GM21717 (cell line): ENCODE results near the gene MT1G.
"Not testable (repeated sequence)": the region's sequence is repeated elsewhere in the genome, so short reads cannot be mapped to it uniquely, and the experiment has no call there.

ENCODE experiments used
- ATAC-seq: cut with Tn5 transposase; IDR thresholded peaks from one replicate; pipeline ENCODE4 v1.9.1; 2021; ENCODE audit warnings: mild to moderate bottlenecking, moderate library complexity; ENCODE audit not compliant: unreplicated experiment

Gene MT1G

DNA sequence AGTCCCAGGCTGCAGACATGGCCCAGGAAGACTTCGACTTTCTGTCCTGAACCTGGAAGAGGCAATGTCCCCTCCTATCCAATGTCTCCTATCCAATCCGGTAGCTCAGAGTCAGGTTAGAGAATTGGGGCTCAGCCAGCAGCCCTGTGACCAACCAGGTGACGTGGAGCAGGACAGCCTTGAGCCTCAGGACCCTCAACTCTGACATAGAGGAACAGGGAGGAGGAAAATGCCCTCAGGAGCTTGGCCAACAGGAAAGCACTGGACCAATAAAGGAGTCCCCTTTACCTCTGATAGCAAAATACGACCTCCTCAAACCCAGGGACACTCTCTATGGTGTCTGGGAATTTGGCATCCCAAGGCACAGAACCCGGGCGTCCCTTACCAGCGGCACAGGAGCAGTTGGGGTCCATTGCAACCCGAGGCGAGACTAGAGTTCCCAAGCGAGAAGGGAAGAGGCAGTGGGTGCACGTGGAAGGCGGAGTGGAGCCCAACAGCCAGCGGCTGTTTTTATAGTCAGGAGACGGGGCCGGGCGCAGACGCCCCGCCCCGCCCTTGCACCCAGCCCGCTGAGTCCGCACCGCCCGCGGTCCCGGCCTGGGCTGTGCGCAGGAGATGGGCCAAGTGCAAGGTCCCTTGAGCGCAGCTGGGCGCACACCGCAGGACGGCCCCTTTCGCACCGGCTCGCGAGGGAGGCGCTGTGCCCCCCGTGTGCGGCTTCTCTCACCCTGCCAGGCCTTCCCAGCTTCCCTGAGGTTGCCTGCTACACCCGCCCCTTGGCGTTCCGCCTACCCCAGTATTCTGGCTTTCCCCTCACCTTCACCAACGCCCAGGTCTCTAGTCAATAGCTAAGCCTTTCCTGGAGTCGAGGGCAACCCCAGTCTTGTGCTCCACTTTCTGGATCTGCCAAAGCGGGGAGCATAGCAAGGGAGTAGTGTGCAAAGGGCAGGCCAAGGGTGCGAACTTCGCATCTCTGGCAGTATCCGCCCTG is at the start of gene MT1G:
Gene MT1G, minus strand, starts transcription at position 485 of the 991 bp plus-strand sequence. Its CDS starts 72 bp downstream, at position 413.
- ATAC-seq: no peak

- ATAC-seq: not testable (repeated sequence)
Measured at GRCh38 chr16:56717532-56717931, 49.7 kb upstream of the MT1G start.

DNA sequence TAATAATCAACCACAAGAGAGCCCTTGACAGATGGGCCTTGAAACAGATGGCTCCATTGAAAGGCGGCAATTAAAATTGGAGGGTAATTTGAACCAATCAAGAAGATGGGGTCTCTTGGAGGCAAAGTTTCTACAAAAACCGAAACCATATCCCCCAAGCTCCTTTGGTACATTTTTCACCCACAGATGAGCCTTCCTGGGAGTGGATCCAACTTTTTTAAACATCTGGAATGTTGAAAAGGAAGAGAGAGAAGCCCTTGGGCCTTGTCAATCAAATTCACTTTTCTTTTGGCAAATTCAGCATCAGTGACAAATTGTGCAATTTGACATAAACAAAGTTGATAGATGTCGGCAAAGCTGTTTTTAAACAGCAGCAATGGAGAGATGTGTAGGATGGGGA is 48.9 kb upstream of the MT1G start:
- ATAC-seq: no peak

- ATAC-seq: no peak
Measured at GRCh38 chr16:56715126-56715525, 47.3 kb upstream of the MT1G start.

- no peak for ATAC-seq
Measured at GRCh38 chr16:56713794-56714193, 45.9 kb upstream of the MT1G start.

GRCh38 chr16:56711862-56712261 is 44.0 kb upstream of the MT1G start:
- ATAC-seq: no peak

DNA sequence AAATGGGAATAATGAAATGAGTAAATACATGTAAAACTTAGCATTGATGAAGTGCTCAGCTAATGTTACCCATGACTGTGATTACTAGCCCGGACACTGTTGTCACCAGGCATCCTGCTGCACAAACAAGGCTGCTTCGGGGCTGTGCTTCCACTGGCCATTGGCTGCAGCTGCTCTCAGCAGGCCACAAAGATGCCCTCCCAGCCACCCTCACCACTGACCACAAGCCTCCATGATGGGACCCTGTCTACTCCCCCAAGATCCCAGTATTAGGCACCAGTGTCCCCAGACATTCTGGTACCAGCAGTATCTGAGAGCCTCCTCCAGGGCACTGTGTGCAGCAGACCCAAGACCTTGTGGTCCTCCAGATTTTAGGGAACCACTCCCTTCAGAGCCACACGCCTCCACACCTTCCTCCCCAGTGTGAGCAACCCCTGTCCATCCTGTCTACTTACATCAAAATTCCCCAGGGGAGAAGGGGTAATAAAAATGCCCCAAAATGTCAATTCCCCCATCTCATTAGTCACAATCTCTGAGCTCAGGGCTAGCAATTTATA is 42.4 kb upstream of the MT1G start:
- ATAC-seq: no peak

DNA sequence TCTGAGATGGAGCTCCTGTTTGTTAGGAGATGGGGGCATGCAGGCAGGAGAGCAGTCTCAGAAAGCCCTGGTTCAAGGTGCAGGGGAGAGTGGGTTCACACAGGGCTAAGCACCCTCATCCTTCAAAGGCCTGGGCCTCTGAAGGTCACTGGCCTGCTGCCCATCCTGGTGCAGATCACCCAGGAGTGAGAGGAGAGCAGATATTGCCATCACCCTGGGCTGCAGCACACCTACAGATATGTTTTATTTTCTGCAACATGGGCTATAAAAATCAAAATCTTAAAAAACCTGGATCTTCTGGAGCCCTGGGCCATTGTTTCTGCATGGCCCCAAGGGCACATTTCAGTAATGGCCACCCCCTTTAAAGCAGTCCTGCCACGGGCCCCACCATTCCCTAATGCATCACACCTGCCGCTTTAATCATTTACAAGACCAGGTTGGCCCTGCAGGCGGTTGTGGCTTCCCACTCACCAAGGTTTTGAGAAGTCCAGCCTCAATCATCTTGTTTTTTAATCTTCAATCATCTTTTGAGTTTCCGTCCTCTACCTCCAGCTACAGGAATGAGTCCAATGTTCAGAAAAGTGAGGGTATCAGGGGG is 41.7 kb upstream of the MT1G start:
- no peak for ATAC-seq

DNA sequence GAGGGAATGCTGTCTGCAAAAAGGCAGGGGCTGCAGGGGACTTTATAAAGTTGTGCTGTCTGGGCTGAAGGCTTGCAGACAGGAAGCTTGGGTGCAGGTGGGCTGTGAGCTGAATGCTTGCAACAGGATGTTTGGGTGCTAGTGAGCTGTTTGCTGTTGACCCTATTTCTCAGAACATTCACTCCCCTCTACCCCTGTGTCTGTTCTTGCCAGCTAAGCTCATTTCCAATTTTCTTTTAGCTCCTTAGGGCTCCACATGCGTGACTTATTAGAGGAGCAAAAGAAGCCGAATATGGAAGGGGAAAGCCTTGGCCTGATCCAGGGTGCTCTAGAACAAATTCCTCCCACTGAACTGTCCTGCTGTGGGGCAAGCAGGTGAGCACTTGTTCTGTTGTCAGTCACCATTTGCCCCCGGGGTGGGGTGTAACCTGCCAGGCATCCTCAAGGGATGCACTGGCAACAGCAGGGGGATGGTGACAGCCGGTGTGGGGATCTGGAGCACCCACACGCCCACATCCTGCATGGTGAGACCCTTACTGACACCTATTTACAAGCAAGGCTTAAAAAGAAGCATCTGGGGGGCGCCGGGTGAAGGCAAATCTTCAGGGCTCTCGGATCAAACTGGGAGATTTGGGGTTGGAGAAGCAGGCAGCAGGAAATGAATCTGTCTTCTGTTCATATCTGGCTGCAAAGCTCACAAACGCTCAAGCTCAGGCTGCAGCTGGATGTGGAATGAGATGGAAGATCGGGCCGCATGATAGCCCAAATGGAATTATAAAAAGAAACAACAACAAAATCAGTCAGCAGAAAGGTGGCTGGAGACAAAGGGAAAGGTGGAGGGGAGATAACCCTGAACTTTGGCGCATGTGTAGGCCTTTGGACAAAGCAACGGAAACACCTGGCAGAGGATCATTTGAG is 40.9 kb upstream of the MT1G start:
- no peak for ATAC-seq

GRCh38 chr16:56702836-56703235 is 35.0 kb upstream of the MT1G start:
- no peak for ATAC-seq

DNA sequence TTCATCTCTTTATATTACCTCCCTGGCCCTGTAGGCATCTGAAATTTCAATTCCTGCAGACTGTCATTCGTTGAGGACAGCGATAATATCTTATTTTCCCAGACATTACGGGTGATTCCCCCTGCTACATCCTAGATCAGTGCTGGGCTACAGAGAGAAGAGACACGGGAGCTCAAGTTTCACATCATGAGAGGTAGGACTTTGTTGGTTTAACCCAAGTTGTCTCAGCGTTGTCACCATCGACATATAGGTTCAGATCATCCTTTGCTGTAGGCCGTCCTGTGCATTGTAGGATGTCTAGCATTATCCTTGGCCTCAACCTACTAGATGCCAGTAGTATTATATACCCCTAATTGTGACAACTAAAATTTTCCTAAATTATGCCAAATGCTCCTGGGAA is 33.7 kb upstream of the MT1G start:
- no peak for ATAC-seq

DNA sequence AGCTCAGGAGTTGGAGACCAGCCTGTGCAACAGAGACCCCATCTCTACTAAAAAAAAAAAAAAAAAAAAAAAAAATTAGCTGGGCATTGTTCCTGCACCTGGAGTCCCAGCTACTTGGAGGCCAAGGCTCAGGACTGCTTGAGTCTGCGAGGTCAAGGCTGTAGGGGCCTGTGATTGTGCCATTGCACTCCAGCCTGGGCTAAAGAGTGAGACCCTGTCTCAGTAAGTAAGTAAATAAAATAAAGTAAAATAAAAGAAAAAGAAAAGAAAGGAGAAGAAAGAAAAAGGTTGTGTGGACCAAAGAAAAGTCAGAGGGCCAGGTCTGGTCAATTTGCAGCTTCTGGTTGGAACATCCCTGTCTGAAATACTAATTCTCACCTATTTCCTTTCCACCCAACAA is 32.8 kb upstream of the MT1G start:
- no peak for ATAC-seq

- no peak for ATAC-seq
Measured at GRCh38 chr16:56700195-56700594, 32.3 kb upstream of the MT1G start.

GRCh38 chr16:56697456-56698155 is 29.7 kb upstream of the MT1G start:
- no peak for ATAC-seq

DNA sequence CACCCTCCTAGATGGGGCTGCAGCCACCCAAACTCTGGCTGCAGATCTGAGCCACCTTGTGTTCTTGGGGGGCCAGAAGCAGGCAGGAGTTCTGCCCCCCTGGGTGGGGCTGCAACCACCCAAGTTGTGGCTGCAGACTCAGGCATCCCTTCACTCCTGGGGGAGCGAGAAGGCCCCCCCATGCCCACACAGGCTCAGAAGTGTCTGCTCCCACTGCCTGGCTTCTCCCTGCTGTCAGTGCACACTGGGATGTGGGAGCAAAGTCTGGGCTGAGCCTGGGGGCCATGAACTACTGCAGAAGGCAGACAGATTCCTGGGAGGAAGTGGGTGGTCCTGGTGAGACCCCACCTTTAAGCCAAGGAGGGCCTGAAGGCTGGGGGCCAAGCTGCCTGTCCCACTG is 27.4 kb upstream of the MT1G start:
- ATAC-seq: no peak

GRCh38 chr16:56691885-56692284 is 24.0 kb upstream of the MT1G start:
- no peak for ATAC-seq

- ATAC-seq: no peak
Measured at GRCh38 chr16:56690420-56691122, 22.7 kb upstream of the MT1G start.

GRCh38 chr16:56689171-56689570 is 21.3 kb upstream of the MT1G start:
- ATAC-seq: no peak

DNA sequence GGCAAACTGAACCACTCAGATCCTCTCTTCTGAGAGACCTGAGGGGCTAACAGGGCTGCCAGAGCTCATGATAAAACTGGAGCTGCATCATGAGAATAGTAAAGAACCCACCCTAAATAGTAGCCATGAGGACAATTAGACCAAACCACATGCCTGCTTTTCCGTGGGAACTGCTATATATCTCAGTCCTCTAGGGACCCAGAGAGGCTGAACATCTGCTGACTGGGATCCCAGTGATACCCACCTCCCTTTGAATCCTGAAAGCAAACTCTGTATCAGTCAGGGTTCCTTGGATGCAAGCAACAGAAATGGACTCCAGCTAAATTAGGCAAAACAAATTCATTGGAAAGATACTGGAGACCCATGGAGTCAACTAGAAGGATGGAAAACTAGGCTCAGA is 20.9 kb upstream of the MT1G start:
- ATAC-seq: no peak

- ATAC-seq: no peak
Measured at GRCh38 chr16:56686758-56687157, 18.9 kb upstream of the MT1G start.
